GM18861 (cell line): Measurements from ENCODE around the gene ADARB2.

Experiments used
- ATAC-seq: cut with Tn5 transposase; IDR thresholded peaks from one replicate; pipeline ENCODE4 v1.9.1; 2021; ENCODE audit not compliant: unreplicated experiment

Gene ADARB2

GRCh38 chr10:1274701-1275544 lies 462.4 kb downstream of the ADARB2 start:
- ATAC-seq, result no peak

- ATAC-seq, result no peak
Observed at GRCh38 chr10:1274111-1274661, 463.1 kb downstream of the ADARB2 start.

GRCh38 chr10:1273372-1274105 lies 463.8 kb downstream of the ADARB2 start:
- no peak for ATAC-seq

GRCh38 chr10:1272777-1273161 lies 464.6 kb downstream of the ADARB2 start:
- ATAC-seq, result no peak

- no peak for ATAC-seq
Observed at GRCh38 chr10:1272079-1272776, 465.1 kb downstream of the ADARB2 start.

GRCh38 chr10:1270906-1271305 lies 466.4 kb downstream of the ADARB2 start:
- no peak for ATAC-seq

GRCh38 chr10:1270490-1270889 lies 466.8 kb downstream of the ADARB2 start:
- no peak for ATAC-seq

GRCh38 chr10:1268831-1269230 lies 468.5 kb downstream of the ADARB2 start:
- no peak for ATAC-seq

- ATAC-seq, result no peak
Observed at GRCh38 chr10:1267568-1267967, 469.8 kb downstream of the ADARB2 start.

- no peak for ATAC-seq
Observed at GRCh38 chr10:1267148-1267547, 470.2 kb downstream of the ADARB2 start.

GRCh38 chr10:1266033-1266802 lies 471.1 kb downstream of the ADARB2 start:
- no peak for ATAC-seq

GRCh38 chr10:1264001-1264400 lies 473.3 kb downstream of the ADARB2 start:
- ATAC-seq, result no peak

- no peak for ATAC-seq
Observed at GRCh38 chr10:1257274-1257673, 480.1 kb downstream of the ADARB2 start.

GRCh38 chr10:1256432-1256725 lies 480.9 kb downstream of the ADARB2 start:
- ATAC-seq, result no peak

GRCh38 chr10:1255600-1256431 lies 481.5 kb downstream of the ADARB2 start:
- no peak for ATAC-seq

- no peak for ATAC-seq
Observed at GRCh38 chr10:1255118-1255517, 482.2 kb downstream of the ADARB2 start.

- no peak for ATAC-seq
Observed at GRCh38 chr10:1253523-1254353, 483.6 kb downstream of the ADARB2 start.

GRCh38 chr10:1251769-1252168 lies 485.6 kb downstream of the ADARB2 start:
- no peak for ATAC-seq
